Lower lobe of right lung (tissue), 2 donors: ENCODE measurements around the gene SUN3. TPM values are rescaled to one million over a fixed set of nuclear protein-coding genes. Genes with fewer than 3 reads are reported as not detected.
A peak's percentile ranks its signal among the peaks of the same experiment; 100 is the strongest.

Experiments used
- ATAC-seq, 2 donors: fragments of 200-7000 bp; cut with Tn5 transposase; one replicate each; pipeline ENCODE4 v1.9.1; 2020 to 2022; ENCODE audit warnings: mild to moderate bottlenecking in 2 of 2, moderate library complexity in 2 of 2
- DNase-seq: peaks from one replicate; pipeline ENCODE4 v3.0.0-alpha.2; 2020
- H3K27ac ChIP-seq: fragments of 200-600 bp; one replicate; pipeline ENCODE4 v1.8.0; 2022
- H3K27me3 ChIP-seq: fragments of 200-600 bp; one replicate; pipeline ENCODE4 v1.8.0; 2022; ENCODE audit warnings: low read depth
- H3K36me3 ChIP-seq: fragments of 200-600 bp; one replicate; pipeline ENCODE4 v1.8.0; 2022; ENCODE audit warnings: mild to moderate bottlenecking
- H3K4me1 ChIP-seq: fragments of 200-600 bp; one replicate; pipeline ENCODE4 v1.8.0; 2022
- H3K4me3 ChIP-seq: fragments of 200-600 bp; one replicate; pipeline ENCODE4 v1.8.0; 2022; ENCODE audit warnings: mild to moderate bottlenecking
- H3K9me3 ChIP-seq: fragments of 200-600 bp; one replicate; pipeline ENCODE4 v1.8.0; 2022
- CTCF ChIP-seq: fragments of 200-600 bp; IDR thresholded peaks from one replicate; pipeline ENCODE4 v1.8.0; 2022; ENCODE audit warnings: antibody characterized with exemption, mild to moderate bottlenecking
- intact Hi-C: fragments of 100-400 bp; cut with DNase I; formaldehyde crosslinking; loops from one replicate; pipeline ENCODE4 v1.11.0; 2022
- total RNA-seq: library from RNA; stranded (reverse); fragmentation: NEBNext Ultra II Directional; extraction: Animal tissue kit (Norgen Biotek cat#: 25700); gene quantifications from one replicate; pipeline ENCODE4 v1.2.1, GENCODE V29; 2021
- donor health status: DM: no; HTN: yes; CAD: no; lungs with severe emphysema.

SUN3 gene
- total RNA-seq, 1 donor from 2014 or later = not detected

- ATAC-seq = no peak
- no peak for TF ChIP-seq CTCF
- no peaks in the 10 kb centered on the region for H3K4me1 ChIP-seq
These were observed 35.1 kb upstream of the SUN3 start for GRCh38 chr7:48063985-48064384.

GRCh38 chr7:48059706-48060105, 30.8 kb upstream of the SUN3 start:
- Histone ChIP-seq H3K4me1 (no peaks in the 10 kb centered on the region), H3K9me3 (peaks cover 5% of the 10 kb centered on the region), H3K36me3 (no peaks in the 10 kb centered on the region), H3K4me3 (no peak overlapping the region), H3K27me3 (no peaks in the 10 kb centered on the region), H3K27ac (no peak overlapping the region)
- DNase-seq (no peak), ATAC-seq (peak in 1 of 2 donors; percentile 56)
- intact Hi-C loops = no loop called here
- no peak for TF ChIP-seq CTCF

More at GRCh38 chr7:48063985-48064384, 35.1 kb upstream of the SUN3 start:
- no peaks in the 10 kb centered on the region for H3K9me3 ChIP-seq
- H3K4me3 ChIP-seq = no peak overlapping the region
- H3K27me3 ChIP-seq = no peaks in the 10 kb centered on the region
- H3K36me3 ChIP-seq = no peaks in the 10 kb centered on the region
- no peak for DNase-seq
- intact Hi-C loops = no loop called here
- no peak overlapping the region for H3K27ac ChIP-seq

GRCh38 chr7:48058990-48059389, 30.1 kb upstream of the SUN3 start:
- H3K4me3 ChIP-seq = no peak overlapping the region
- TF ChIP-seq CTCF = no peak
- no peak for DNase-seq
- no peaks in the 10 kb centered on the region for H3K27me3 ChIP-seq
- no peaks in the 10 kb centered on the region for H3K36me3 ChIP-seq
- intact Hi-C loops = no loop called here
- H3K4me1 ChIP-seq = no peaks in the 10 kb centered on the region
- H3K9me3 ChIP-seq = peaks cover 5% of the 10 kb centered on the region
- no peak overlapping the region for H3K27ac ChIP-seq
- ATAC-seq = no peak

GRCh38 chr7:48053736-48054135, 24.8 kb upstream of the SUN3 start:
- intact Hi-C loops = no loop called here
- peak; percentile 93 to 96 for ATAC-seq
- H3K27ac ChIP-seq = no peak overlapping the region
- no peak for DNase-seq
- H3K4me1 ChIP-seq = peaks cover 5% of the 10 kb centered on the region
- H3K36me3 ChIP-seq = no peaks in the 10 kb centered on the region
- no peak overlapping the region for H3K4me3 ChIP-seq
- no peaks in the 10 kb centered on the region for H3K27me3 ChIP-seq
- H3K9me3 ChIP-seq = peaks cover 5% of the 10 kb centered on the region
- TF ChIP-seq CTCF = no peak

- no peak for ATAC-seq
- intact Hi-C loops = no loop called here
- no peak overlapping the region for H3K27ac ChIP-seq
- no peak overlapping the region for H3K4me3 ChIP-seq
- H3K36me3 ChIP-seq = no peaks in the 10 kb centered on the region
- no peak for DNase-seq
- peaks cover 5% of the 10 kb centered on the region for H3K9me3 ChIP-seq
- TF ChIP-seq CTCF = no peak
- no peaks in the 10 kb centered on the region for H3K27me3 ChIP-seq
- H3K4me1 ChIP-seq = peaks cover 5% of the 10 kb centered on the region
These were observed 23.8 kb upstream of the SUN3 start for GRCh38 chr7:48052748-48053147.

GRCh38 chr7:48049850-48050249, 20.9 kb upstream of the SUN3 start:
- no peaks in the 10 kb centered on the region for H3K9me3 ChIP-seq
- H3K27me3 ChIP-seq = no peaks in the 10 kb centered on the region
- peaks cover 5% of the 10 kb centered on the region for H3K4me1 ChIP-seq
- TF ChIP-seq CTCF = no peak
- H3K4me3 ChIP-seq = no peak overlapping the region
- ATAC-seq (peak; percentile 38 to 76), DNase-seq (peak; percentile 64)
- no peaks in the 10 kb centered on the region for H3K36me3 ChIP-seq
- H3K27ac ChIP-seq = no peak overlapping the region
- intact Hi-C loops = no loop called here
